Hair follicular keratinocyte (primary cell): Measurements from ENCODE around the gene CDKN2B. TPM values are rescaled to one million over a fixed set of nuclear protein-coding genes. Genes with fewer than 3 reads are reported as not detected.

Experiments
- total RNA-seq: library from RNA; depleted of rRNA; stranded (reverse); fragments of >200 nt; gene quantifications from 2 replicates; pipeline ENCODE4 v1.2.3, GENCODE V29; 2015

CDKN2B gene, protein sequence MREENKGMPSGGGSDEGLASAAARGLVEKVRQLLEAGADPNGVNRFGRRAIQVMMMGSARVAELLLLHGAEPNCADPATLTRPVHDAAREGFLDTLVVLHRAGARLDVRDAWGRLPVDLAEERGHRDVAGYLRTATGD
- 8.3 and 18.0 TPM in 2 replicates for total RNA-seq

DNA sequence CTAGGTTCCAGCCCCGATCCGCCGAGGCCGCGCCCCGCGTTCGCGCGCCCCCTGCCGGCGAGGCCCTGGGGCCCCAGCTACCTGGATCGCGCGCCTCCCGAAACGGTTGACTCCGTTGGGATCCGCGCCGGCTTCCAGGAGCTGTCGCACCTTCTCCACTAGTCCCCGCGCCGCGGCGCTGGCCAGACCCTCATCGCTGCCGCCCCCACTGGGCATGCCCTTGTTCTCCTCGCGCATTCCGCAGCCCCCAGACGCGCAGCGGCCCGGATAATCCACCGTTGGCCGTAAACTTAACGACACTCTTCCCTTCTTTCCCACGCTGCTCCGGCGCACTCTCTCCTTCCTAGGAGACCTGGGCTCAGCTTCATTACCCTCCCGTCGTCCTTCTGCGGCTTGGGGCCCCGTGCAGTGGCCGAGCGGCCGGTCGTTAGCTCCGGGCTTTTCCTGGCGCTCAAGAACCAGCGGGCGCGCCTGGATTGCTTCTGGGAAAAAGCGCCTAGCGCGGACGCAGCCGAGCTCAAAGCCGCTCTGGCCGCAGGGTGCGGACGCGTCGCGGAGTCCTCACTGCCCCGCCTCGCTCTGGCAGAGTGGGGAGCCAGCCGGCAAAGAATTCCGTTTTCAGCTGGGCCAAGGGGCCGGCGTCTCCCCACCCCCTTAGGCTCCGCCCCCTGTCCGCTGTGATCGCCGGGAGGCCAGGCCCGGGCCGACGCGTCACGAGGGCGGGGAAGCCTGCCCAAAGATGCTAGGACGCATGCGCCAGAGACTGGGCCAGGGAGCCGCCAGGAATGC lies at the start of gene CDKN2B:
TSS of gene CDKN2B (minus strand) at position 589 of the 789 bp plus-strand sequence. CDS start at position 237, 352 bp downstream.

DNA sequence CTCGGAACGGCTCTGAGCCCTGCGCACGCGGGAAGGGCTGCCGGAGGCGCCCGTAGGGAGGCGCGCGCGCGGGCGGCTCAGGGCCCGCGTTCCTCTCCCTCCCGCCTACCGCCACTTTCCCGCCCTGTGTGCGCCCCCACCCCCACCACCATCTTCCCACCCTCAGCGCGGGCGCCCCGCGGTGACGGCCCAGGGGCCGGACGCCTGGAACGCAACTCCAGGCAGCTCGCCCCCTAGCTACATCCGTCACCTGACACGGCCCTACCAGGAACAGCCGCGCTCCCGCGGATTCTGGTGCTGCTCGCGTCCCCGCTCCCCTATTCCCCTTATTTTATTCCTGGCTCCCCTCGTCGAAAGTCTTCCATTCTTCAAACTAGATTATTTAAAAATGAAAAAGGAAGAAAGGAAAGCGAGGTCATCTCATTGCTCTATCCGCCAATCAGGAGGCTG lies 14.5 kb downstream of the CDKN2B start, which contains the start of gene CDKN2B-AS1:
TSS of gene CDKN2B-AS1 (plus strand) at position 236 of the 450 bp plus-strand sequence.

DNA sequence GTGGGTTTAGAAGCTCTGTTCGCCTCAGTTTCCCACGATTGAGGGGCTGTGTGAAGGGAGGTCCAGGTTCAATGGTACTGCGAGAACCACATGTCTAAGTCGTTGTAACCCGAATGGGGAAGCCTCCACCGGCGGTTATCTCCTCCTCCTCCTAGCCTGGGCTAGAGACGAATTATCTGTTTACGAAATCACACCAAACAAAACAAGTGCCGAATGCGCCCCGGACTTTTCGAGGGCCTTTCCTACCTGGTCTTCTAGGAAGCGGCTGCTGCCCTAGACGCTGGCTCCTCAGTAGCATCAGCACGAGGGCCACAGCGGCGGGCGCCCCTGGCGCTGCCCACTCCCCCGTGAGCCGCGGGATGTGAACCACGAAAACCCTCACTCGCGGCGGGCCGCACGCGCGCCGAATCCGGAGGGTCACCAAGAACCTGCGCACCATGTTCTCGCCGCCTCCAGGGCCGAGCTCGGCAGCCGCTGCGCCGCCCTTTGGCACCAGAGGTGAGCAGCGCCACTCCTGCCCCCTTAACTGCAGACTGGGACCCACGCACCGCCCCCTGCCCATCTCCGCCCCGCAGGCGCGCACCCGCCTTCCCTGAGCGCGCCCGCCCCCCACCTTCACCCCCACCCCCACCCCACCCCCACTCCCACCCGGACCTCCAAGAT lies 15.1 kb downstream of the CDKN2B start, which contains the start of gene CDKN2A:
TSS of gene CDKN2A (minus strand) at position 500 of the 663 bp plus-strand sequence.

Other genes starting within 250 kb of the CDKN2B start
- gene MTAP, start 206.7 kb downstream of the CDKN2B start, total RNA-seq = 34.0 and 42.2 TPM in 2 replicates
- gene CDKN2A, start 14.9 kb downstream of the CDKN2B start, total RNA-seq = 47.6 and 65.5 TPM in 2 replicates
- 0.23 and 1.3 TPM in 2 replicates for gene CDKN2B-AS1, start 14.5 kb downstream of the CDKN2B start, total RNA-seq